ENCODE data around the gene TBC1D2. TPM values are rescaled to one million over a fixed set of nuclear protein-coding genes. Genes with fewer than 3 reads are reported as not detected.
"Not testable (repeated sequence)": the region's sequence is repeated elsewhere in the genome, so short reads cannot be mapped to it uniquely, and the experiment has no call there.

TBC1D2 gene
- total RNA-seq: 1.2 TPM

GRCh38 chr9:98255578-98256296 lies at the start of gene TBC1D2:
TSS of gene TBC1D2 (minus strand) at chr9:98255649. CDS start at chr9:98255541, 108 bp downstream.
- no peak for FAIRE-seq
- DNase-seq (ENCODE audit: low spot score in 2 of 2): peak; percentile 86 to 95

GRCh38 chr9:98304381-98304780 lies 48.9 kb upstream of the TBC1D2 start:
- FAIRE-seq (no peak), DNase-seq (ENCODE audit: low spot score in 2 of 2) (no peak)

GRCh38 chr9:98303633-98304125 lies 48.2 kb upstream of the TBC1D2 start:
- no peak for FAIRE-seq
- no peak for DNase-seq (ENCODE audit: low spot score in 2 of 2)

GRCh38 chr9:98302938-98303632 lies 47.6 kb upstream of the TBC1D2 start:
- FAIRE-seq (no peak), DNase-seq (ENCODE audit: low spot score in 2 of 2) (no peak)

GRCh38 chr9:98302150-98302549 lies 46.7 kb upstream of the TBC1D2 start:
- no peak for DNase-seq (ENCODE audit: low spot score in 2 of 2)
- no peak for FAIRE-seq

- FAIRE-seq (no peak), DNase-seq (ENCODE audit: low spot score in 2 of 2) (no peak)
Observed at GRCh38 chr9:98300611-98301010, 45.2 kb upstream of the TBC1D2 start.

- FAIRE-seq (no peak), DNase-seq (ENCODE audit: low spot score in 2 of 2) (no peak)
Observed at GRCh38 chr9:98298476-98298875, 43.0 kb upstream of the TBC1D2 start.

- DNase-seq (ENCODE audit: low spot score in 2 of 2) (no peak), FAIRE-seq (no peak)
Observed at GRCh38 chr9:98295824-98296223, 40.4 kb upstream of the TBC1D2 start.

- FAIRE-seq (no peak), DNase-seq (ENCODE audit: low spot score in 2 of 2) (no peak)
Observed at GRCh38 chr9:98291820-98292219, 36.4 kb upstream of the TBC1D2 start.

GRCh38 chr9:98290411-98290810 lies 35.0 kb upstream of the TBC1D2 start:
- no peak for DNase-seq (ENCODE audit: low spot score in 2 of 2)
- no peak for FAIRE-seq

GRCh38 chr9:98289614-98290201 lies 34.3 kb upstream of the TBC1D2 start:
- FAIRE-seq: no peak
- no peak for DNase-seq (ENCODE audit: low spot score in 2 of 2)

GRCh38 chr9:98288881-98289280 lies 33.4 kb upstream of the TBC1D2 start:
- no peak for FAIRE-seq
- DNase-seq (ENCODE audit: low spot score in 2 of 2): no peak

- FAIRE-seq: no peak
- no peak for DNase-seq (ENCODE audit: low spot score in 2 of 2)
Observed at GRCh38 chr9:98287384-98287783, 31.9 kb upstream of the TBC1D2 start.

GRCh38 chr9:98285446-98285845 lies 30.0 kb upstream of the TBC1D2 start:
- no peak for FAIRE-seq
- no peak for DNase-seq (ENCODE audit: low spot score in 2 of 2)

- DNase-seq (ENCODE audit: low spot score in 2 of 2): no peak
- no peak for FAIRE-seq
Observed at GRCh38 chr9:98284754-98285153, 29.3 kb upstream of the TBC1D2 start.

GRCh38 chr9:98283143-98283542 lies 27.7 kb upstream of the TBC1D2 start:
- not testable (repeated sequence) for DNase-seq (ENCODE audit: low spot score in 2 of 2); FAIRE-seq

- FAIRE-seq (no peak), DNase-seq (ENCODE audit: low spot score in 2 of 2) (no peak)
Observed at GRCh38 chr9:98281281-98281680, 25.8 kb upstream of the TBC1D2 start.

- DNase-seq (ENCODE audit: low spot score in 2 of 2) (no peak), FAIRE-seq (no peak)
Observed at GRCh38 chr9:98280574-98280973, 25.1 kb upstream of the TBC1D2 start.

- FAIRE-seq (no peak), DNase-seq (ENCODE audit: low spot score in 2 of 2) (no peak)
Observed at GRCh38 chr9:98280162-98280561, 24.7 kb upstream of the TBC1D2 start.

- no peak for FAIRE-seq
- DNase-seq (ENCODE audit: low spot score in 2 of 2): no peak
Observed at GRCh38 chr9:98276907-98277469, 21.5 kb upstream of the TBC1D2 start.

GRCh38 chr9:98275159-98275558 lies 19.7 kb upstream of the TBC1D2 start:
- no peak for DNase-seq (ENCODE audit: low spot score in 2 of 2)
- FAIRE-seq: no peak
